DOHH2 (cell line): ENCODE results near the gene PLCB4.

Source experiments
- CTCF ChIP-seq: fragments of 200-600 bp; sonication (generic); IDR thresholded peaks from one replicate; pipeline ENCODE4 v1.5.1; 2014; ENCODE audit warnings: antibody characterized with exemption, mild to moderate bottlenecking, low read depth, low read length; ENCODE audit not compliant: poor library complexity, severe bottlenecking
- EZH2phosphoT487 ChIP-seq: fragments of 200-600 bp; sonication (generic); IDR thresholded peaks from 2 replicates; pipeline ENCODE4 v1.6.1; 2017; ENCODE audit warnings: borderline replicate concordance, mild to moderate bottlenecking, antibody characterized with exemption, low read length, moderate library complexity, mixed read lengths

GRCh38 chr20:9214685-9215084 is 145.8 kb downstream of the PLCB4 start:
- no peak for TF ChIP-seq CTCF
- TF ChIP-seq EZH2phosphoT487: no peak
